Vagina (tissue), 2 donors: ENCODE measurements around the gene PNMT. TPM values are rescaled to one million over a fixed set of nuclear protein-coding genes. Genes with fewer than 3 reads are reported as not detected.
A peak's percentile ranks its signal among the peaks of the same experiment; 100 is the strongest.

ENCODE experiments used
- DNase-seq, 2 donors: peaks; one replicate each; pipeline ENCODE4 v3.0.0-alpha.2; 2017; ENCODE audit errors: extremely low spot score in 2 of 2
- H3K27ac ChIP-seq: fragments of 200-600 bp; sonication (generic); one replicate; pipeline ENCODE4 v1.5.1; 2019
- H3K27me3 ChIP-seq: fragments of 200-600 bp; sonication (generic); one replicate; pipeline ENCODE4 v1.5.1; 2019
- H3K36me3 ChIP-seq, 2 donors: fragments of 200-600 bp; sonication (generic); one replicate each; pipeline ENCODE4 v1.5.1; 2017 to 2019
- H3K4me1 ChIP-seq: fragments of 200-600 bp; sonication (generic); one replicate; pipeline ENCODE4 v1.5.1; 2019
- H3K4me3 ChIP-seq, 2 donors: fragments of 200-600 bp; sonication (generic); 1 replicate in 1 of 2; 2 replicates in 1 of 2; pipeline ENCODE4 v1.5.1; 2016 to 2019
- H3K9me3 ChIP-seq: fragments of 200-600 bp; sonication (generic); one replicate; pipeline ENCODE4 v1.5.1; 2019
- CTCF ChIP-seq, 3 experiments: fragments of 450-650 bp in 2 of 3; fragments of 200-600 bp in 1 of 3; sonication (generic) in 1 of 3; IDR thresholded peaks; one replicate each; pipeline ENCODE4 v1.5.1; 2017 to 2019; ENCODE audit warnings: antibody characterized with exemption in 3 of 3, mild to moderate bottlenecking in 2 of 3, moderate library complexity in 2 of 3
- POLR2A ChIP-seq, 2 donors: fragments of 450-650 bp; IDR thresholded peaks; one replicate each; pipeline ENCODE4 v1.6.1; 2017; ENCODE audit warnings: antibody characterized with exemption in 2 of 2, mild to moderate bottlenecking in 2 of 2, moderate library complexity in 2 of 2
- POLR2AphosphoS5 ChIP-seq, 2 donors: sonication (generic); formaldehyde crosslinking; IDR thresholded peaks; one replicate each; pipeline ENCODE4 v1.9.0; 2017; ENCODE audit warnings: antibody characterized with exemption in 2 of 2, mild to moderate bottlenecking in 2 of 2, low read depth in 1 of 2; ENCODE audit not compliant: insufficient read depth in 1 of 2
- intact Hi-C: fragments of 100-400 bp; cut with DNase I; formaldehyde crosslinking; loops from one replicate; pipeline ENCODE4 v1.15.1; 2023
- total RNA-seq: library from RNA; depleted of rRNA; stranded (reverse); fragments of >200 nt; gene quantifications from one replicate; pipeline ENCODE4 v1.2.3, GENCODE V29; 2016

The PNMT gene
- total RNA-seq, 1 donor from 2014 or later: 5.6 TPM

- H3K36me3 ChIP-seq: peaks cover 0 to 18% of the 10 kb centered on the region in 2 donors
- H3K27ac ChIP-seq: peak overlapping the region; percentile 9
- H3K4me3 ChIP-seq: no peak overlapping the region
- no peaks in the 10 kb centered on the region for H3K27me3 ChIP-seq
- intact Hi-C loops: no loop called here
- H3K4me1 ChIP-seq: peaks cover 71% of the 10 kb centered on the region
- no peaks in the 10 kb centered on the region for H3K9me3 ChIP-seq
- TF ChIP-seq POLR2AphosphoS5 (IDR thresholded peaks at IDR 0.05; ENCODE audit: insufficient read depth in 1 of 2, low read depth in 1 of 2) (no peak), POLR2A (IDR thresholded peaks at IDR 0.05) (no peak), CTCF (IDR thresholded peaks at IDR 0.05) (no peak)
- no peak for DNase-seq
These were observed 35.7 kb downstream of the PNMT start for GRCh38 chr17:39703913-39704312.

DNA sequence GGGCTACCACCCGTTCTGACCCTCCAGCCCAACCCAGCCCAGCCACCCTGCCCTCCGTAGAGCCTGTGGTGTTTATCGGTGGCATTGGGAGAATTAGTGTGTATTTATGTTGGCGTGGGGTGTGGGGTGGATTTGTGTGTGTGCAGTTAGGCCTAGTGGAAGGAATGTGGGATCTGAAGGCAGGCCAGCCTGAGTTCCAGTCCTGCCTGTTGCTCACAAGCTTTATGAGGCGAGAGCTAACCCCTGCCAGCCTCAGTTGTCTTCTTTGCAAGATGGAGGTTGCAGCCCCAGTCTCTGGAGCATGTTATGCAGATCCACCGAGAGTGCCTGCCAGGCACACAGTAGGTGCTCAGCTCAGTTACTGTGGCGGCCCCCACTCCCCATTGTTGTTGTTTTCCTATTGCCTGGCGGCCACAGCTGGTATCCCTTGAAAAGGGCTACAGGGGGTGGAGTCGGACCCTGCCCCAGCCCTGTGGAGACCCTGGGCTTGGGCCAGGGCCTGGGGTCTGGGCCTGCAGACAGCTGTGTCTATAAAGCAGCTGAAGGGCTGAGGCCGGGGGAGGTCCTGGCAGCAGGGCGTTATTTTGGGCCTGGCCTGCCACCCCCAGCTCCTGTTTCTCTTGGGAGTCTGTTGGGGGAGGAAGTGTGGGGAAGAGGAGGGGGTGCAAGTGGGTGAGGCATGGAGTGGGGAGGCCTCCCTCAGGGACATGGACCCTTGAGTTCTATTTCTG lies 36.7 kb downstream of the PNMT start:
- intact Hi-C loops: no loop called here
- TF ChIP-seq CTCF (IDR thresholded peaks at IDR 0.05) (peak in 1 of 3 experiments; percentile 19), POLR2AphosphoS5 (IDR thresholded peaks at IDR 0.05; ENCODE audit: insufficient read depth in 1 of 2, low read depth in 1 of 2) (no peak)
- H3K27ac ChIP-seq: peak overlapping the region; percentile 57
- no peak overlapping the region for H3K4me3 ChIP-seq
- H3K9me3 ChIP-seq: no peaks in the 10 kb centered on the region
- no peaks in the 10 kb centered on the region for H3K27me3 ChIP-seq
- H3K4me1 ChIP-seq: peaks cover 65% of the 10 kb centered on the region
- DNase-seq: no peak
- peaks cover 0 to 28% of the 10 kb centered on the region in 2 donors for H3K36me3 ChIP-seq

- no peaks in the 10 kb centered on the region for H3K27me3 ChIP-seq
- H3K9me3 ChIP-seq: no peaks in the 10 kb centered on the region
- H3K4me3 ChIP-seq: no peak overlapping the region
- peaks cover 0 to 33% of the 10 kb centered on the region in 2 donors for H3K36me3 ChIP-seq
- DNase-seq: no peak
- no peak for TF ChIP-seq POLR2A (IDR thresholded peaks at IDR 0.05)
- peak; percentile 41 to 63 for TF ChIP-seq POLR2AphosphoS5 (IDR thresholded peaks at IDR 0.05; ENCODE audit: insufficient read depth in 1 of 2, low read depth in 1 of 2)
- H3K27ac ChIP-seq: peak overlapping the region; percentile 57
- peaks cover 65% of the 10 kb centered on the region for H3K4me1 ChIP-seq
- intact Hi-C loops: no loop called here
These were observed 37.6 kb downstream of the PNMT start for GRCh38 chr17:39705786-39706348.

- Histone ChIP-seq H3K27me3 (no peaks in the 10 kb centered on the region), H3K4me1 (peaks cover 60% of the 10 kb centered on the region), H3K27ac (peak overlapping the region; percentile 57), H3K36me3 (peaks cover 0 to 35% of the 10 kb centered on the region in 2 donors), H3K9me3 (no peaks in the 10 kb centered on the region), H3K4me3 (no peak overlapping the region)
- intact Hi-C loops: no loop called here
- TF ChIP-seq CTCF (IDR thresholded peaks at IDR 0.05) (no peak), POLR2AphosphoS5 (IDR thresholded peaks at IDR 0.05; ENCODE audit: insufficient read depth in 1 of 2, low read depth in 1 of 2) (no peak), POLR2A (IDR thresholded peaks at IDR 0.05) (no peak)
- DNase-seq: no peak
These were observed 38.1 kb downstream of the PNMT start for GRCh38 chr17:39706383-39706782.

DNA sequence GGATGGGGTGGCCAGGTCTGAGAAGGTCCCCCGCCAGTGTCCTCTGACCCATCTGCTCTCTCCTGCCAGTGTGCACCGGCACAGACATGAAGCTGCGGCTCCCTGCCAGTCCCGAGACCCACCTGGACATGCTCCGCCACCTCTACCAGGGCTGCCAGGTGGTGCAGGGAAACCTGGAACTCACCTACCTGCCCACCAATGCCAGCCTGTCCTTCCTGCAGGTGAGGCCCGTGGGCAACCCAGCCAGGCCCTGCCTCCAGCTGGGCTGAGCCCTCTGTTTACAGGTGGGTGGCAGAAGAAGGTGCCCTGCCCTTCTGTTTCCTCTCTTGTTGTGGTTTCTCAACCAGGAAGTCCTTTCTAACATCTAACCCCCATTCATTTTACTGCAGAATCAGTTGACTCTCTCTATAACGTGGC lies 38.7 kb downstream of the PNMT start:
- H3K36me3 ChIP-seq: peaks cover 0 to 40% of the 10 kb centered on the region in 2 donors
- H3K4me1 ChIP-seq: peaks cover 54% of the 10 kb centered on the region
- H3K27ac ChIP-seq: no peak overlapping the region
- DNase-seq: no peak
- H3K9me3 ChIP-seq: no peaks in the 10 kb centered on the region
- H3K4me3 ChIP-seq: no peak overlapping the region
- TF ChIP-seq CTCF (IDR thresholded peaks at IDR 0.05): no peak
- TF ChIP-seq POLR2AphosphoS5 (IDR thresholded peaks at IDR 0.05; ENCODE audit: insufficient read depth in 1 of 2, low read depth in 1 of 2): no peak
- TF ChIP-seq POLR2A (IDR thresholded peaks at IDR 0.05): no peak
- no peaks in the 10 kb centered on the region for H3K27me3 ChIP-seq
- intact Hi-C loops: no loop called here
